ENCODE data around the gene TMEM164. TPM values are rescaled to one million over a fixed set of nuclear protein-coding genes. Genes with fewer than 3 reads are reported as not detected.

The TMEM164 gene
- total RNA-seq, 1 donor from 2014 or later: 18.7 TPM

DNA sequence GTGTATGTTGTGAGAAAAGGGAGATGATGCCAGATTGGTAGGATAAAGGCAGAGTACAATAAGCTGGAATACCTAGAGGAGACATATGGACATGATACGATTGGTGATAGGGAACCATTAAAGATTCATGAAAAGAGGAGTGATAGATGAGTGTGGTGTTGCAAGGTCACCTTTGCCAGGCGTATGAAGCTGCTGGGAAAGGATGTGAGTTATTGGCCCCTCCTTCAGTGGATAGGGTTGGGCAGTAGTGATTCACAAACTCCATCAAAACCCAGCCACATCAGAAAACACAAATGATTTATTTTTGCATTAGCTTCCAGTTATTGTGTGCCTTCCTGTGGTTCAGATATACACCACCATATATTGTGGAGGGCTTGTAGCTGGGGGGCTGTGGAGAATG is 34.3 kb downstream of the TMEM164 start:
- DNase-seq (ENCODE audit: low spot score): no peak
- Mint-ChIP-seq H3K27ac (ENCODE audit: unreplicated experiment) (no peak overlapping the region), H3K36me3 (ENCODE audit: low read depth, unreplicated experiment) (no peaks in the 10 kb centered on the region), H3K4me3 (ENCODE audit: unreplicated experiment) (no peak overlapping the region), H3K4me1 (ENCODE audit: unreplicated experiment) (no peaks in the 10 kb centered on the region), H3K27me3 (ENCODE audit: unreplicated experiment) (no peaks in the 10 kb centered on the region), H3K9me3 (ENCODE audit: unreplicated experiment) (no peaks in the 10 kb centered on the region)
- TF ChIP-seq, protein P1, sequence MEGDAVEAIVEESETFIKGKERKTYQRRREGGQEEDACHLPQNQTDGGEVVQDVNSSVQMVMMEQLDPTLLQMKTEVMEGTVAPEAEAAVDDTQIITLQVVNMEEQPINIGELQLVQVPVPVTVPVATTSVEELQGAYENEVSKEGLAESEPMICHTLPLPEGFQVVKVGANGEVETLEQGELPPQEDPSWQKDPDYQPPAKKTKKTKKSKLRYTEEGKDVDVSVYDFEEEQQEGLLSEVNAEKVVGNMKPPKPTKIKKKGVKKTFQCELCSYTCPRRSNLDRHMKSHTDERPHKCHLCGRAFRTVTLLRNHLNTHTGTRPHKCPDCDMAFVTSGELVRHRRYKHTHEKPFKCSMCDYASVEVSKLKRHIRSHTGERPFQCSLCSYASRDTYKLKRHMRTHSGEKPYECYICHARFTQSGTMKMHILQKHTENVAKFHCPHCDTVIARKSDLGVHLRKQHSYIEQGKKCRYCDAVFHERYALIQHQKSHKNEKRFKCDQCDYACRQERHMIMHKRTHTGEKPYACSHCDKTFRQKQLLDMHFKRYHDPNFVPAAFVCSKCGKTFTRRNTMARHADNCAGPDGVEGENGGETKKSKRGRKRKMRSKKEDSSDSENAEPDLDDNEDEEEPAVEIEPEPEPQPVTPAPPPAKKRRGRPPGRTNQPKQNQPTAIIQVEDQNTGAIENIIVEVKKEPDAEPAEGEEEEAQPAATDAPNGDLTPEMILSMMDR (IDR thresholded peaks at IDR 0.05; ENCODE audit: unreplicated experiment): no peak

DNA sequence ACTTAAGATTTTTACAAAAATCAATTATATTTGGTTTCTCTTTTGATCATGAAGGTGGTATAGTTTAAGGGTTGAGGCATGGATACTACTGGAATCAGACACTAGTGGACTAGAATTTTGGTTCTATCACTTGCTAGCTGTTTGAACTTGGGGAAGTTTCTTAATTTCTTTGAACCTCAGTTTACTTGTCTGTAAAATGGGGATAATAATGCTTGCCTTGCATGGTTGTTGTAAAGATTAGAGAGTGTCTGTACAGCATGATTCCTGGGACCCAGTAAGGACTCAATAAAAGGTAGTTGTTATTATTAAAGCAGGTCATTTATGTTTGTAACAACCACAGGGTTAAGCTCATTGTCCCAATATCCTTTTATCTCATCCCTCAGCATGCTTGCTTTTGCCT is 36.0 kb downstream of the TMEM164 start:
- Mint-ChIP-seq H3K4me1 (ENCODE audit: unreplicated experiment) (no peaks in the 10 kb centered on the region), H3K4me3 (ENCODE audit: unreplicated experiment) (no peak overlapping the region)

DNA sequence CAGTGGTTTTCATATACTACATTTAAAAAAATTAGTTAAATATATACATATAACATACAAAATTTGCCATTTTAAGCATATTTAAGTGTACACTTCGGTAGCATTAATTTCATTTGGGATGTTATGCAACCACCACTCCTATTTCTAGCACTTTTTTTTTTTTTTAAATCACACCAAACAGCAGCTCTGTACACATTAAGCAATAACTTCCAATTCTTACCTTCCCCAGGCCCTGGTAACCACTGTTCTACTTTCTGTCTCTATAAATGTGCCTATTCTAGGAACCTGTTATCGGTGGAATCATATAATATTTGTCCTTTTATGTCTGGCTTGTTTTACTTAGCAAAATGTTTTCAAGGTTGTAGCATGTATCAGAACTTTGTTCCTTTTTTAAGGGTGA is 39.1 kb downstream of the TMEM164 start:
- DNase-seq (ENCODE audit: low spot score): no peak
- Mint-ChIP-seq H3K9me3 (ENCODE audit: unreplicated experiment) (no peaks in the 10 kb centered on the region), H3K4me3 (ENCODE audit: unreplicated experiment) (no peak overlapping the region), H3K36me3 (ENCODE audit: low read depth, unreplicated experiment) (no peaks in the 10 kb centered on the region), H3K27ac (ENCODE audit: unreplicated experiment) (no peak overlapping the region), H3K27me3 (ENCODE audit: unreplicated experiment) (no peaks in the 10 kb centered on the region), H3K4me1 (ENCODE audit: unreplicated experiment) (no peaks in the 10 kb centered on the region)
- TF ChIP-seq, protein P1 (IDR thresholded peaks at IDR 0.05; ENCODE audit: unreplicated experiment): no peak

More for the DNA sequence above, 36.0 kb downstream of the TMEM164 start:
- Mint-ChIP-seq H3K9me3 (ENCODE audit: unreplicated experiment) (no peaks in the 10 kb centered on the region), H3K27ac (ENCODE audit: unreplicated experiment) (no peak overlapping the region), H3K27me3 (ENCODE audit: unreplicated experiment) (no peaks in the 10 kb centered on the region), H3K36me3 (ENCODE audit: low read depth, unreplicated experiment) (no peaks in the 10 kb centered on the region)
- DNase-seq (ENCODE audit: low spot score): no peak
- TF ChIP-seq, protein P1 (IDR thresholded peaks at IDR 0.05; ENCODE audit: unreplicated experiment): no peak

DNA sequence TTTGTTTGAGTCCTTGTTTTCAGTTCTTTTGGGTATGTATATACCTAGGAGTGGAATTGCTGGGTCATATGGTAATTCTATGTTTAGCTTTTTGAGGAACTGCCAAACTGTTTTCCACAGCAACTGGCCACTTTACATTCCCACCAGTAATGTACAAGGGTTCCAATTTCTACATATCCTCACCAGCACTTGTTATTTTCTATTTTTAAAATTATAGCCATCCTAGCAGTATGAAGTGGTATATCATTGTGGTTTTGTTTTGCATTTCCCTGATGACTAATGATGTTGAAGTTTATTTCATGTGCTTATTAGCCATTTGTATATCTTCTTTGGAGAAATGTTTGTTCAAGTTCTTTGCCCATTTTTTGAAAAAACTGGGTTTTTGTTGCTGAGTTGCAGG is 39.6 kb downstream of the TMEM164 start:
- H3K27ac Mint-ChIP-seq (ENCODE audit: unreplicated experiment): no peak overlapping the region

DNA sequence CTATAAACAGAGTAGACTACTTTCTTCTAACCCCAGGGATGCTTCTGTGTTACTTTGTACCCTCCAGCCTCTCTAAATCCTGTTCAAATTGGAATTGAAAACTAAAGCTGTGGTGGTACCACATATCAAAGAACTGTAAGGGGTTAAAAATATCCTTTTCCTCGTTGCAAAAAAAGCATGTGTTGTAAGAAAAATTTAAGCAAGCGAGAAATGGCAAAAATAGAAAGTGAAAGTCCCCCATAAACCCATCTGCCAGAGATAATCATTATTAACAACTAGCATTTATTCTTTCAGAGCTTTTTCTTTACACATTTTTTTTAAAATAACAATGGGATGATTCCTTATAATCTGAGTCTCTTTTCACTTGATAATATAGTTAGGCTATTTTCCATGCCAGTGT is 40.6 kb downstream of the TMEM164 start:
- H3K4me3 Mint-ChIP-seq (ENCODE audit: unreplicated experiment): no peak overlapping the region
- H3K27ac Mint-ChIP-seq (ENCODE audit: unreplicated experiment): no peak overlapping the region
- peaks cover under 1% of the 10 kb centered on the region for H3K27me3 Mint-ChIP-seq (ENCODE audit: unreplicated experiment)
- no peaks in the 10 kb centered on the region for H3K4me1 Mint-ChIP-seq (ENCODE audit: unreplicated experiment)
- no peak for DNase-seq (ENCODE audit: low spot score)
- no peaks in the 10 kb centered on the region for H3K9me3 Mint-ChIP-seq (ENCODE audit: unreplicated experiment)
- no peaks in the 10 kb centered on the region for H3K36me3 Mint-ChIP-seq (ENCODE audit: low read depth, unreplicated experiment)
- TF ChIP-seq, protein P1 (IDR thresholded peaks at IDR 0.05; ENCODE audit: unreplicated experiment): no peak

More for the DNA sequence above, 39.6 kb downstream of the TMEM164 start:
- TF ChIP-seq, protein P1 (IDR thresholded peaks at IDR 0.05; ENCODE audit: unreplicated experiment): no peak
- no peaks in the 10 kb centered on the region for H3K36me3 Mint-ChIP-seq (ENCODE audit: low read depth, unreplicated experiment)
- DNase-seq (ENCODE audit: low spot score): no peak
- H3K4me3 Mint-ChIP-seq (ENCODE audit: unreplicated experiment): no peak overlapping the region
- H3K4me1 Mint-ChIP-seq (ENCODE audit: unreplicated experiment): no peaks in the 10 kb centered on the region
- H3K27me3 Mint-ChIP-seq (ENCODE audit: unreplicated experiment): no peaks in the 10 kb centered on the region
- H3K9me3 Mint-ChIP-seq (ENCODE audit: unreplicated experiment): no peaks in the 10 kb centered on the region
